Neural cell (in vitro differentiated cells): ENCODE results near the gene NFAT5. TPM values are rescaled to one million over a fixed set of nuclear protein-coding genes. Genes with fewer than 3 reads are reported as not detected.

Experiments used
- polyA plus RNA-seq: library from polyadenylated mRNA; depleted of rRNA; stranded (reverse); fragments of >200 nt; gene quantifications from 2 replicates; pipeline ENCODE4 v1.2.3, GENCODE V29; 2014
- small RNA-seq, 3 experiments: library from RNA; depleted of rRNA; stranded (forward); fragments of <200 nt; gene quantifications; one replicate each; pipeline ENCODE3, GENCODE V24; 2012

NFAT5 gene
- polyA plus RNA-seq, 1 donor from 2014 or later, result 9.2 TPM

Small RNA genes lying within 50 kb of the gene (small RNA-seq; reads per million reads assigned to genes)
- gene MIR1538, result 0 reads per million in 3 experiments

Other genes with a start within 250 kb of the NFAT5 start
- 5.1 and 6.0 TPM in 2 replicates for gene PDF, start 235.4 kb upstream of the NFAT5 start, polyA plus RNA-seq
- 27.8 and 44.4 TPM in 2 replicates for gene COG8, start 226.4 kb upstream of the NFAT5 start, polyA plus RNA-seq
- gene NIP7, start 226.2 kb upstream of the NFAT5 start, polyA plus RNA-seq, result 12.2 and 15.8 TPM in 2 replicates
- not detected in 2 replicates for gene TMED6, start 214.2 kb upstream of the NFAT5 start, polyA plus RNA-seq
- 26.7 and 27.7 TPM in 2 replicates for gene TERF2, start 180.0 kb upstream of the NFAT5 start, polyA plus RNA-seq
- 70.4 and 93.5 TPM in 2 replicates for gene CYB5B, start 141.3 kb upstream of the NFAT5 start, polyA plus RNA-seq
- 5.1 and 5.5 TPM in 2 replicates for gene NQO1, start 160.6 kb downstream of the NFAT5 start, polyA plus RNA-seq
- 8.7 and 12.8 TPM in 2 replicates for gene NOB1, start 189.0 kb downstream of the NFAT5 start, polyA plus RNA-seq
- gene WWP2, start 196.4 kb downstream of the NFAT5 start, polyA plus RNA-seq, result 11.9 and 15.2 TPM in 2 replicates